ENCODE results near the gene PHTF2. TPM values are rescaled to one million over a fixed set of nuclear protein-coding genes. Genes with fewer than 3 reads are reported as not detected.

The PHTF2 gene
- total RNA-seq, 4 donors from 2014 or later = 14.5 to 28.6 (median 24.1) TPM

DNA sequence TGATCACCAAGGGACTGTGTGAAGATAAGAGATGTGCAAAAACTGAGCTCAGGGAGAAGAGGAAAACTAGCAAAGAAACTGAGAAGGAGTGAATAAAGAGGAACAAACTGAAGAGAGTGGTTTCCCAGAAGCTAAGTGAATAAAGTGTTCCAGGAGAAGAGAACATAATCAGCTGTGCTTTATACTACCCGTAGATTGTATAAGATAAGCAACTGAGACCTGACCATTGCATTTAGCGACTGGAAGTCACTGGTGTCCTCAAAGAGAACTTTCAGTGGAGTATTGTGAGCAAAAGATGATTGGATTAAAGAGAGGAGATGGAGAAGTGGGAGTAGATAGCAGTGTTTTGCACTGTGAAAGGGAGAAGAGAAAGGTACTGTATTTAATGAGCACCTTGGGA is 14.6 kb downstream of the PHTF2 start:
- DNase-seq = no peak
- intact Hi-C loops (cut with DNase I; ENCODE audit: low total_unique reads) = no loop called here
- no peaks in the 10 kb centered on the region for H3K27me3 ChIP-seq
- 82% methylated on average over 2 of the region's 2 CpGs for WGBS, 2 donors (ENCODE audit: low coverage in 1 of 2)
- H3K4me3 ChIP-seq = no peak overlapping the region
- TF ChIP-seq, protein P1, sequence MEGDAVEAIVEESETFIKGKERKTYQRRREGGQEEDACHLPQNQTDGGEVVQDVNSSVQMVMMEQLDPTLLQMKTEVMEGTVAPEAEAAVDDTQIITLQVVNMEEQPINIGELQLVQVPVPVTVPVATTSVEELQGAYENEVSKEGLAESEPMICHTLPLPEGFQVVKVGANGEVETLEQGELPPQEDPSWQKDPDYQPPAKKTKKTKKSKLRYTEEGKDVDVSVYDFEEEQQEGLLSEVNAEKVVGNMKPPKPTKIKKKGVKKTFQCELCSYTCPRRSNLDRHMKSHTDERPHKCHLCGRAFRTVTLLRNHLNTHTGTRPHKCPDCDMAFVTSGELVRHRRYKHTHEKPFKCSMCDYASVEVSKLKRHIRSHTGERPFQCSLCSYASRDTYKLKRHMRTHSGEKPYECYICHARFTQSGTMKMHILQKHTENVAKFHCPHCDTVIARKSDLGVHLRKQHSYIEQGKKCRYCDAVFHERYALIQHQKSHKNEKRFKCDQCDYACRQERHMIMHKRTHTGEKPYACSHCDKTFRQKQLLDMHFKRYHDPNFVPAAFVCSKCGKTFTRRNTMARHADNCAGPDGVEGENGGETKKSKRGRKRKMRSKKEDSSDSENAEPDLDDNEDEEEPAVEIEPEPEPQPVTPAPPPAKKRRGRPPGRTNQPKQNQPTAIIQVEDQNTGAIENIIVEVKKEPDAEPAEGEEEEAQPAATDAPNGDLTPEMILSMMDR (IDR thresholded peaks at IDR 0.05) = no peak
- TF ChIP-seq POLR2A (IDR thresholded peaks at IDR 0.05) = no peak
- TF ChIP-seq POLR2AphosphoS5 (IDR thresholded peaks at IDR 0.05) = no peak
- TF ChIP-seq EP300 (IDR thresholded peaks at IDR 0.05; ENCODE audit: low read depth) = no peak
- H3K9me3 ChIP-seq = peaks cover under 1 to 4% of the 10 kb centered on the region in 2 donors
- peaks cover 0 to 2% (median 0%) of the 10 kb centered on the region in 4 donors for H3K4me1 ChIP-seq
- no peak overlapping the region for H3K27ac ChIP-seq
- peaks cover 0 to 5% (median 2%) of the 10 kb centered on the region in 4 donors for H3K36me3 ChIP-seq
- in situ Hi-C loops (cut with MboI; ENCODE audit: low pct_ligation_motif_present in 1 of 4, low pct_unique_long_range_greater_than_20kb in 1 of 4, low sequenced_read_pairs in 3 of 4) = no loop called here

DNA sequence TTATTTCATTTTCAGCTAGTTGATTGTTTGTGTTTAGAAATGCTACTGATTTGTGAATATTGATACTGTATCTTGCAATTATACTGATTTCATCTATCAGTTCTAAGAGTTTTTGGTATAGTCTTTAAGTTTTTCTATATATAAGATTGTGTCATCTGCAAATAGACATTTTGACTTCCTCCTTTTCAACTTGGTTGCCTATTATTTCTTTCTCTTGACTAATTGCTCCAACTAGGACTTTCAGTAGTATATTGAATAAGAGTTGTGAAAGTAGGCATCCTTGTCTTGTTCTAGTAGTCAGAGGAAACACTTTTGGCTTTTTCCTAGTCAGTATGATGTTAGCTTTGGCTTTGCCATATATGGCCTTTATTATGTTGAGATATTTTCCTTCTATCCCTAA is 20.4 kb downstream of the PHTF2 start:
- no peak for DNase-seq
- intact Hi-C loops (cut with DNase I; ENCODE audit: low total_unique reads) (no loop called here), in situ Hi-C loops (cut with MboI; ENCODE audit: low pct_ligation_motif_present in 1 of 4, low pct_unique_long_range_greater_than_20kb in 1 of 4, low sequenced_read_pairs in 3 of 4) (no loop called here)
- no peak overlapping the region for H3K4me3 ChIP-seq
- peaks cover 14 to 34% of the 10 kb centered on the region in 2 donors for H3K9me3 ChIP-seq
- no peak overlapping the region for H3K27ac ChIP-seq
- no peak for TF ChIP-seq POLR2AphosphoS5 (IDR thresholded peaks at IDR 0.05)
- TF ChIP-seq, protein P1 (IDR thresholded peaks at IDR 0.05) = no peak
- TF ChIP-seq POLR2A (IDR thresholded peaks at IDR 0.05) = no peak
- TF ChIP-seq EP300 (IDR thresholded peaks at IDR 0.05; ENCODE audit: low read depth) = no peak
- H3K27me3 ChIP-seq = no peaks in the 10 kb centered on the region
- peaks cover 0 to 5% (median 2%) of the 10 kb centered on the region in 4 donors for H3K36me3 ChIP-seq
- H3K4me1 ChIP-seq = no peaks in the 10 kb centered on the region

DNA sequence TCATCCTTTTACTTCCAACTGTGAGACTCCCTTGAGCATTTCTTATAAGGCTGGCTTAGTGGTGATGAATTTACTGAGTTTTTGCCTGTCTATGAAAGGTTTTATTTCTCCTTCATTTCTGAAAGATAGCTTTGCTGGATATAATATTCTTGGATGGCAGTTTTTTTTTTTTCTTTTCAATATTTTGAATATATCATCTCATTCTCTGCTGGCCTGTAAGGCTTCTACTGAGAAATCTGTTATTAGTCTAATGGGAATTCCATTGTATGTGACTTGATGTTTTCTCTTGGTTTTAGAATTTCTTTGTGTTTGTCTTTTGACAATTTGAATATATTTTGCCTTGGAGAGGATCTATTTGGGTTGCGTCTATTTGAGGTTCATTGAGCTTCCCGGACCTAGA is 22.4 kb downstream of the PHTF2 start:
- no peak for DNase-seq
- no peak overlapping the region for H3K27ac ChIP-seq
- TF ChIP-seq EP300 (IDR thresholded peaks at IDR 0.05; ENCODE audit: low read depth) (no peak), POLR2A (IDR thresholded peaks at IDR 0.05) (no peak), POLR2AphosphoS5 (IDR thresholded peaks at IDR 0.05) (no peak)
- TF ChIP-seq, protein P1 (IDR thresholded peaks at IDR 0.05) = no peak
- H3K27me3 ChIP-seq = no peaks in the 10 kb centered on the region
- no peaks in the 10 kb centered on the region for H3K4me1 ChIP-seq
- H3K36me3 ChIP-seq = peaks cover 0 to 5% (median 2%) of the 10 kb centered on the region in 4 donors
- no peak overlapping the region for H3K4me3 ChIP-seq
- WGBS, 2 donors (ENCODE audit: low coverage in 1 of 2) = 99 to 100% methylated on average over 1 to 2 of the region's 2 CpGs
- H3K9me3 ChIP-seq = peaks cover 19 to 34% of the 10 kb centered on the region in 2 donors
- intact Hi-C loops (cut with DNase I; ENCODE audit: low total_unique reads) (no loop called here), in situ Hi-C loops (cut with MboI; ENCODE audit: low pct_ligation_motif_present in 1 of 4, low pct_unique_long_range_greater_than_20kb in 1 of 4, low sequenced_read_pairs in 3 of 4) (no loop called here)

DNA sequence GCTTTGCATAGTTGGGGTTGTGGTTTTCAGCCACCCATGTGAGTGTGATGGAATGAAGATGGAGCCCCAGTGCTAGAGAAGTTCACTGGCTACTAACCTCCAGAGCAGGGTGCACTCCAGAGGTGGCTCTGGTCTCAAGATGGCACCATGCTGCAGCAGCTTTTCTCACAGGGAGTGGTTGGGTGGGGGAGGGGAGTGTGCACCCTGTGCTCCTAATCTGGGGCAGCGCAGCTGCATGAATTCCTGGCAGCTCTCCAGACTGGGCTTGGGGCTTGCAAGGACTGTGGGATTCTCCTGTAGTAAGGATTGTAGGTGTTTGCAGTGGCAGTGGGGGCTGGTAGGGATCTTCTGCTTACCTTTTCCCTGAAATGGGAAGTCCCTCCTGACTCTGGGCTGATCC is 23.7 kb downstream of the PHTF2 start:
- Histone ChIP-seq H3K9me3 (peaks cover 23 to 34% of the 10 kb centered on the region in 2 donors), H3K36me3 (no peaks in the 10 kb centered on the region), H3K27ac (no peak overlapping the region), H3K4me3 (no peak overlapping the region), H3K27me3 (no peaks in the 10 kb centered on the region), H3K4me1 (no peaks in the 10 kb centered on the region)
- in situ Hi-C loops (cut with MboI; ENCODE audit: low pct_ligation_motif_present in 1 of 4, low pct_unique_long_range_greater_than_20kb in 1 of 4, low sequenced_read_pairs in 3 of 4) = no loop called here
- 29% methylated on average over 1 of the region's 1 CpG; no CpG with 5 or more reads in 1 of the 2 donors for WGBS, 2 donors (ENCODE audit: low coverage in 1 of 2)
- intact Hi-C loops (cut with DNase I; ENCODE audit: low total_unique reads) = no loop called here
- DNase-seq = no peak
- no peak for TF ChIP-seq EP300 (IDR thresholded peaks at IDR 0.05; ENCODE audit: low read depth)
- TF ChIP-seq, protein P1 (IDR thresholded peaks at IDR 0.05) = no peak
- TF ChIP-seq POLR2AphosphoS5 (IDR thresholded peaks at IDR 0.05) = no peak
- no peak for TF ChIP-seq POLR2A (IDR thresholded peaks at IDR 0.05)

Measured in transverse colon (tissue), 4 donors.